Muscle of back (tissue), 11 donors: ENCODE measurements around the gene ITGB2. TPM values are rescaled to one million over a fixed set of nuclear protein-coding genes. Genes with fewer than 3 reads are reported as not detected.
"Not testable (repeated sequence)": the region's sequence is repeated elsewhere in the genome, so short reads cannot be mapped to it uniquely, and the experiment has no call there.

Source experiments
- DNase-seq, 3 donors: peaks; one replicate each; pipeline versions ENCODE4 v3.0.0 to v3.0.0-alpha.2; 2013
- polyA plus RNA-seq, 10 donors: library from polyadenylated mRNA; unstranded; fragments of 120-200 nt; gene quantifications; one replicate each; pipeline ENCODE4 v1.2.1, GENCODE V29; 2013; ENCODE audit not compliant: insufficient read length in 10 of 10

The ITGB2 gene
- polyA plus RNA-seq, 10 donors = 6.9 to 27.7 (median 11.7) TPM

DNA sequence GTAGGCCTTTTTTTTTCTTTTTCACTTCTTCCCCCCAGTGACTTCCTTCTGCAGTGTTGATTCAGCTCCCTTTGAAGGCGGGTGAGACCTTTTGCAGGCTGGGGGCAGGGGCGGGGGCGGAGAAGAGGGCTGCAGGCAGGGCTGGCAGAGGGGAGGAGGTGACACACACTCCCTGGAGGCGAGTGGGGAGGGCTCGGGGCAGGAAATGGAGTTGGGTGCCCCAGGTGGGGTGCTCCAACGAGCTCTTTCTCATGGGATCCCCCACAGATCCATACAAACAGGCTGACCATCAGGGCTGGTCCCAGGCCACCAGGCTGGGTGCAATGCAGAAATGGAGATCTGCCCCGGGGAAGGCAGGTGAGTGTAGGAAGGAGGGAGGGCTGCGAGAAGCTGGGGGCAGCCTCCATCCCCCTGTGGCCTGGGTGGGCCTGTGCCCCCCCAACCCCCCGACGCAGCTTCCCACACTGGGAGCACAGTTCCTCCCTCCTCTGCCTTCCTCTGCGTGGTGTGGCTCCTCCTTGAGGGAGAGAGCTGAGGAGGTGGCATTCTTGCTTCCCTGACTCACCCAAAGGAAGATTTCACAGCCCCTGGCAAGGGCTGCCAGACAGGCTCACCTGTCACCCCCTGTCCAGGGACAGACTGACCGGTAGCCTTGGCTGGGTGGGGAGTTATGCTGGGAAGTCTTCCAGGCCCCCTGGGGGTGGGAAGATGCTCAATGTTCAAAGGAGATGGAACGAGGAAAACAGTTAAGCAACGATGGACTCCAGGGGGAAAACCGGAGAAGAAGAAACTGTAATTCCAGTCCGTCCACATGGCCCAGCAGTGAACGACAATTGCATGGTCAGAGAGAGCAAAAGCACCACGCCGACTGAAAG lies 7.1 kb upstream of the ITGB2 start:
- peak in 1 of 3 donors; percentile 66 for DNase-seq

DNA sequence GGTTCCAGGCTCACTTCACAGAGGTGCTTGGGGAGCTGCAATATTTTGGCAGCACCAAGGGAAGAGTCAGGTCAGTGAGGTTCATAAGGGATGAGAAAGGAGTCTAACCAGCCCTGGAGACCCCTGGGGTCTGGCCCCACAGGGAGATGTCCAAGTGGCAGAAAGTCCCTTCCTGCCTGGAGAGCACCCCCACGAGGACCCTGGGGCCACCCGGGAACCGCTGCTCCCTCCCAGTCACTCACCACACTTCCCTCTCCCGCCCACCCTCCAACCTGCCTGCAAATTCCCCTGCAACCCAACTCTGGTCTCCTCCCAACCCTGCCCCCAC lies 6.5 kb upstream of the ITGB2 start:
- no peak for DNase-seq

DNA sequence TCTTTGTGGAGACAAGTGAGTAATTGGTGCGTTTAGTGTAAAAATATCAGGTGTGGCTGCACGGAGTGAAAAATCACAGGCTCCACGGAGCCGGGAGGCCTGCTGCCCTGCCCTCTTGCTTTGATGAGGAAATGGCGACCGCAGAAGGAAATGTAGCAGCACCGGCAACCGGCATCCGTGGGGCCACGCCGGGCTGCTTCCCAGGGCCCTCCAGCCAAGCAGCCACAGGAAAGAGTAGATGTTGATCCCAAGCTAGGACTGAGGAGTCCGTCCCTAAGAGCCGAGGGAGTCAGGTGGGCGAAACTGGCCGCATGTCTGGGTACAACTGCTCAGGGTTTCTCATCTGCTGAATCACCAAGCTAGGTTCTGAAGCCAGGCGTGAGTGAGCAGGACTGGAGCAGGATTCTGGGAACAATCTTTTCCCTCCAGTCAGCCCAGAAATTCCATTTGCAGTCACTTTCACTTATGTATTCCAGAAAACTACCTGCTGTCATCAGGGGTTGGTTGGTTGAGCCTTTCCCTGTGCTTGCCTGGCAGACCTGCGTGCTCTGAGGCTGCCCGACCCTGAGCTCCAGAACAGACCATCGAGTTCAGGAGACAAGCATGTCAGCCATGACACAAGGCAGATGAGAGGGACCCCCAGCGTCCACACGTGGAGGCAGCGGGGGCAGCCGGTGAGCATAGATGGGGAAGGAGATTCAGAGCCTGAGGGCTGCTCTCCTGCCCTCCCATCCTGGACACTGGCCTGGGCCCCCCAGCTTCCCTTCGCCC lies 5.8 kb upstream of the ITGB2 start:
- no peak for DNase-seq

DNA sequence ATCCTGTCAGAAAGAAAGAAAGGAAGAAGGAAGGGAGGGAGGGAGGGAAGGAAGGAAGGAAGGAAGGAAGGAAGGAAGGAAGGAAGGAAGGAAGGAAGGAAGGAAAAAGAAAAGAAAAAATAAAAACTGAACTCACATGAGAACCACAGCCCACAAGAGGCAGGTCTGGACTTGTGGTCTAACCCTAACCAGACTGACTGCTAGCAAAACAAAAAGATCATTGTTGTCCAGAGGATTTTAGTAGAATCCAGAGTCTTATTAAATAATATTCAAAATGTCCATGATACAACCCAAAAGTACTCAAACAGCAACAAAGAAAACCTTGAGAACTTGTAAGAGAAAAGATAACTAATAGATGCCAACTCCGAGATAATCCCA lies 4.7 kb upstream of the ITGB2 start:
- no peak for DNase-seq

DNA sequence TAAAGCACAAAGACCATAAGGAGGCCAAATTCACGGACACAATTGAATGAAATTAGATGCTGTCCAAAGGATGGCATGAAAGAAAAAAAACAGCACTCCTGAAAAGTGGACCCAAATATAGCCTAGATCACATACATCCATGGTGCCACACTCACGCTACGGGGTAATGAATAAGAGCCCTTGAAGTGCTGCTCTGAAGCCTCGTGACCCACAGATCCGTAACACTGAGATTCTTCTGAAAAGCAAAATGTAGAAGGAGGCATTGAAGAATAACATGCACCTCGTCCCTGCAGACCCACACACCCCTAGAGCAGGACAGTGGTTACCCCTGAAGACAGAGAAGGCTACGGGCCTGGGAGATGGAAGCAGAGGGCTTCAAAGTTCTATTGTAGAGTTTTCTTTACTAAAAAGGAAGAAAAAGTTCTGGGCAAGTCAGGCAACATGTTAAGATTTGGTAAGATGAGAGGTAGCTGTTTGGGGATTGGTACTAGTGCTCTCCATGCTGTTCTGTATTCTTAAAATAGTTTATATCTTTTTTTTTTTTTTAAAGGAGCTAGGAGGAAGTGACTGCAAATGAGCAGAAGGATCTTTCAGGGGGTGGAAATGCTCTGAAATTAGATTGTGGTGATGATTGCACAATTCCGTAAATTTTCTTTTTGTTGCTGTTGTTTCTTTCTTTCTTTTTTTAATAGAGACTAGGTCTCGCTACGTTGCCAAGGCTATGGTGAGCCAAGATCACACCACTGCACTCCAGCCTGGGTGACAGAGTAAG lies 4.1 kb upstream of the ITGB2 start:
- DNase-seq = no peak

DNA sequence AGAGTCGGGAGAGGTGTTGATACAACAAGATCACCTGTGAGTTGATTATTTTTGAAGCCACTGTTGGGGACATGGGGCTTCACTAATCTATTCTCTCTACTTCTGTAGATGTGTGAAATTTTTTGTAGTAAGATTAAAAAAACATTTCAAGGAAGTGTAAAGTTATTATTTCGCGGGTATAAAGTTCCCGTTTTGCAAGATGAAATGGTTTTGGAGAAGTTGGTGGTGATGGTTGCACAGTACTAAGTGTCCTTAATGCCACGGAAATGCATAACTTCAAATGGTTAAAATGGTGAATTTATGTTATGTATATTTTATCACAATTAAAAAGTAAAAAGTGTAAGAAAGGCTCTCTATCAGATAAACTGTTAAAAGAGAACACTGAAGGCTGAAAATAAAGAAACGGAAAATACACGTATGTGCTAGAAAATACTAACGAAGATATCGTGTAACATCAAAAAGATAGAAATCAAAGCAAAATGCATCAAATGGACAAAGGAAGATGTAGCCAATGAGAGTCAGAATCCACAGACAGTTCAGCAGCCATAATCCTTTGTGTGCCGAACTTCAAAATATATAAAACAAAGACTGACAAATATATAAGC lies 2.9 kb upstream of the ITGB2 start:
- no peak for DNase-seq

DNA sequence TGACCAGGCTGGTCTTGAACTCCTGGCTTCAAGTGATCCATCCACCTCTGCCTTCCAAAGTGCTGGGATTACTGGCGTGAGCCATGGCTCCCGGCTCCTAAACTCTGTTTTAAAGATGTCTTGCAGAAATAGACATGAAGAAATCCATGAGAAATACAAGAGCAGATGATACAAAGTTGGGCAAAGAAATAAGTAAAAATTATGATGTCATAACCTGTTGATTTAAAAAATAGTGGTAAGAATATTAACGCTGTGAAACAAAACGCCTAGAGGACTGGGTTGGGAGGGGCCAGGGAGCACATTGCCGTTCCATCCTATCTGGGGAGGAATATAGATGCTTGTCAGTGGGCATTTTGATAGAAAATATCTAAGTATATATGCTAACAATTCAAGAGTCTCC lies 1.2 kb upstream of the ITGB2 start:
- no peak for DNase-seq

DNA sequence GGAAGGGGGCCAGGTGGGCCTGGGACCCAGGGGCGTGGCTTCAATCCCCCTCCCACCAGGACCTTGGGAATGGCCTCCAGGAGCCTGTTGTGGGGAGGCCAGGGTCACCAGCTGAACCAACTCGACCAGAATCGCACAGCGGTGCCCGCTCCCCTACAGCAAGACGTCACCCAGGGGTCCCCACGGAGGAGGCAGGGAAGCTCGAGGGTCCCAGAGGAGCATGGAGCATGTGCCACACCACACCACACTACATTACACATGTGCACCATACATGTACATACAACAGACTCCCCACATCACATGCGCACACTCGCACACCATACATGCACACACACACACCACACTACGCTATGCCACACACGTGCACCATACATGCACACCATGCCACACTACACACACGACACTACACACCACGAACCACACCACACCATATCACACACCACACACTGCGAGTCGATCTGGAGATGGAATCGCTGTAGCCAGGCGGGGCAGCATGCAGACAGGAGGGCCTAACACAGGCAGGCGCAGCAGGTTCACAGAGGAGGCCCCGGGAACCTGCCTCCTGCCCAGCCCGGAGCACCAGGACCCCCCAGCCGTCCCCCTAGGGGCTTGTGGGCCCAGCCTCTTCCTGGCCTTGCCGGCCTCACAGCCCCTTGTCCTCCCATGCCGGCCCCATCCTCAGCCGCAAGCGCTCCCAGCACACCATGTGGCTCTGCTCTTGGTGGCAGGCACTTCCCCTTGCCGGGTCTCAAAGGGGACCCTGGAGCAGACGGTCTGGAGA lies 596 bp downstream of the ITGB2 start:
- DNase-seq = no peak

DNA sequence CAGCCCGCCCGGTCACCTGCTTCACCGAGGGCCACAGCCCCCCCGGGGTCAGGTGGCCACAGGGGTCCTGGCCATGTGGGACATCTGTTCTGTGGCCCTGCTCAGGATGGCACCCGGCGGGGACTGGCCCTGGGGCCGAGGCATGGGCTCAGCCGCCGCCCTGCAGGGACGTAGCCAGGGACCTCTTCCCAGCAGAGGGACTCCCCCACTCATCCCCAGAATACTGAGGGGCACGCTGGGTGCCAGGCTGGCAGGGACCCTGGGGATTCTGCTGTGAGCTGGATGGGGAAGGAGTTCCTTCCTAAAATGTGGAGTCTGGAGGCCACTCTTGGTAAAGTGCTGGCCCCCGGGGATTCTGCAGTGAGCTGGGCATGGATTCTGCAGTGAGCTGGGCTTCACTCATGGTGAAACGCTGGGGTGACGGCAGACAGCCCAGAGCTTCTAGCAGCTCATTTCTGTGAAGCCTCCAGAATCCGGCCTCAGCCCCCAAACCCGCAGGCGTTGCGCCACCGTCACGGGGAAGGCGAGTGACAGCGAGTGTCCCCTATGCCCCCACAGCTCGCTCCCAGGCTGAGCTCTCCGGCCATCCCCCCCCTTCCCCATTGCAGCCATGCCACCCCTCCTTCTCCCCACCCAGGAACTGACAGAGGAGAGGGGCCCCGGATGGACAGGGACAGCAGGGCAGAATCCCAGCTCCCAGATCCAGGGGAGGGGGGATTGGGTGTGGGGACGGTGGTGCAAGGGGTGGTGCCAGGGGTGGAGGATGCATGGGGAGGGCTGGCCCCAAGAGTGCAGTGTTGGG lies 1.4 kb downstream of the ITGB2 start:
- DNase-seq = no peak

DNA sequence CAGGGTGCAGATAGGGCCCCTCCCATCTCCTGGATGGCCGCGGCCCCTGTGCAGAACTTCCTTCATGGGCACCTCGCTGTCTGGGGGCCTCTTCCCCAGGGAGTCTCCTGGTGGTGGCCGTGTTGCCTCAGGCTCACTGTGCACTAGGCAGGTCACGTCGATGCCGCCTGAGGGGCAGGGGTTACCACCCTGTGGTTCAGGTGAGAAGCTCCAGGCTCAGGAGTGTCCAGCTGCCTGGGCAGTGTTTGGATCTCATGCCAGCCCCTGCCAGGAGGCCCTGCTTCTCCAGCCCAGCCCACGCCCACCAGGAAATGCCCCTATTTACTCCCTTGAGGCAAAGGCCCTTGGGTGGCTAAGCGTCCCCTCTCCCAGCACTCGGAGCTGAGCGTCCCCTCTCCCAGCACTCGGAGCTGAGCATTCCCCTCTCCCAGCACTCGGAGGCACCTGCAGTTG lies 2.1 kb downstream of the ITGB2 start:
- DNase-seq = no peak

DNA sequence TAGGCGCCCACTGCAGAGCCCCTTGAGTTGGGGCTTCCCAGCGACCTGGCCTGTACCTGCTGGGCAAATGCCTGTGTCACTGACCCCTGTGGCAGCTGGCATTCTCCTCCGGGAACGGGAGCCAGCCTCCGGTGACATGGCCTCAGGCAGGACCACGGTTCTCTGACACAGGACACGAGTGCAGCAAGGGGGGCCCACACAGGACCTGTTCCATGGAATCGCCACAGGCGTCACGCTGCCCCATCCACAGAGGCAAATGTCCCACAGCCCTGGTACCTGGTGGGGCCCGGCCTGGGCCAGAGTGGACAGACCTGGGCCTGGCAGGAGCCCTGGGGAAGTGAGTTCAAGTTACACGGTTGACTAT lies 2.6 kb downstream of the ITGB2 start:
- DNase-seq = no peak

DNA sequence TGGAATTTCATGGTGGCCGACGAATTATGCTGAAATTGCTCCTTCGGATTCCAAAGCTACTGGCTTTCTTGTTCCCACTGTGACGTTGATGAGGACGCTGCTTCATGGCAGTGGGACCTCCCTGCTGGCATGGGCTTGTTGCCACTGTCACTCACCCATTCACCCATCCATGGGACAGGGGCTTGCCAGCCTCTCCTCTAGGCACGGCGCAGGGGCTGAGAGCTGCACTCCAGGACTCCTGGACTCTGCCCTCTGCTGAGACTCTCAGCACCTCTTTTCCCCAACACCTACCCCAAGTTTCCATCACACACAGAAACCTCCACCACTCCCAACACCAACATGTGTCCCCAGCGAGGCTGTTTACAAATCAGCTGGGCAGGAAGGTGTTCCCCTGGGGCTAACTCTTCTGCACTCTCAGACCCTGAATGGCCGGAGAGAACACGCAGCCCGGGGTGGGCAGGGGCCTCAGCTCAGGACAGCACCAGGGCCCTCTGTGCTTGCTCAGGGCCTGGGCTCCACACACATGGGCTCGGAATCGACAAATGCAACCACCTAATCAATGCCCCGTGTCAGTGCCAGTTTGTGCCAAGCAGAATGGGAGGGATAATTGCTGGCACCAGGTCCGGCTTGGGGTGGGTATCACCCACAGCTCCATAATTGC lies 3.1 kb downstream of the ITGB2 start:
- no peak for DNase-seq

DNA sequence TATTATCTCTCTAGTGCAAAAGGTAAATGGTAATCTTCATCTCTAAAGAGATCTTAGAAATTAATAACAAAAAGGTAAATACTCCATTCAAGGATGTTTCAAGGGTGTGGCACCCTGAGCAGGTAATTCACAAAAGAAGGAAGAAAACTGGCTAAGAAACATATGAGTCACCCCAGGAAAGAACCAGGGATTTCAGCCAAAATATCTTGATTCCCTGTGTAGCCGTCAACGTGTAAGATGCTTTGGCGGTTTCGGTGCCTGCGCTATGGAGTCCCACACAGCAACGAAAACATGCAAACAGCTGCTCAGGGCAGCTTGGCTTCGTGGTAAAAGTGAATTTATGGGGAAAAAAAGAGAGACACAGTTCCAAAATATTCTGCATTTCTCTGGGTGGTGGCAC lies 3.7 kb downstream of the ITGB2 start:
- no peak for DNase-seq

DNA sequence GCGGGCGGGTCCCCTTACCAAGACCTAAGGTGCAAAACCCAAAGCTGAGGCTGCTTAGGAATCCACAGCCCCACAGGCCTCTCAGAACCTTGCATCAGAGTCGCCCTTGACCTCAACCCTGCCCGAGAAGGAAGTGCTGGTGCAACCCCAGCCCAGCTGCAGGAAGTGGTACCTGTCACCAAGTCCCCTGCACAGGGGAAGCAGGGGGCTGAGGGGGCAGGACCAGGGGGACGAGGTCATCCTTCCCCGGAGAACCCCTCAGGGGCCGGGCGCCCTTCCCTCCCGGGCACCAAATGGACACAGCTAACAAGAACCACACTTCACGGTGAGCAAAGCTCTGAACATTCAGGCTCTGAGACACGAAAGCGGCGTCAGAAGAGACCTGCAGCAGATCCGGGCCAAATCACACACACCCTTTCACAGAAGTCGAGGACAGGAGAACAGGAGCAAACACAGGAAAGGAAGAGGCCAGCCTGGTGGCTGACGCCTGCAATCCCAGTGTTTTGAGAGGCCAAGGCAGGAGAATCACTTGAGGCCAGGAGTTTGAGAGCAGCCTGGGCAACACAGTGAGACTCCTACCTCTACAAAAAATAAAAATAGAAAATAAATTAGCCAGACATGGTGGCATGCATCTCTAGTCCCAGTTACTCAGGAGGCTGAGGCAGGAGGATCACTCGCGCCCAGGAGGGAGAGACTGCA lies 6.4 kb downstream of the ITGB2 start:
- no peak for DNase-seq

DNA sequence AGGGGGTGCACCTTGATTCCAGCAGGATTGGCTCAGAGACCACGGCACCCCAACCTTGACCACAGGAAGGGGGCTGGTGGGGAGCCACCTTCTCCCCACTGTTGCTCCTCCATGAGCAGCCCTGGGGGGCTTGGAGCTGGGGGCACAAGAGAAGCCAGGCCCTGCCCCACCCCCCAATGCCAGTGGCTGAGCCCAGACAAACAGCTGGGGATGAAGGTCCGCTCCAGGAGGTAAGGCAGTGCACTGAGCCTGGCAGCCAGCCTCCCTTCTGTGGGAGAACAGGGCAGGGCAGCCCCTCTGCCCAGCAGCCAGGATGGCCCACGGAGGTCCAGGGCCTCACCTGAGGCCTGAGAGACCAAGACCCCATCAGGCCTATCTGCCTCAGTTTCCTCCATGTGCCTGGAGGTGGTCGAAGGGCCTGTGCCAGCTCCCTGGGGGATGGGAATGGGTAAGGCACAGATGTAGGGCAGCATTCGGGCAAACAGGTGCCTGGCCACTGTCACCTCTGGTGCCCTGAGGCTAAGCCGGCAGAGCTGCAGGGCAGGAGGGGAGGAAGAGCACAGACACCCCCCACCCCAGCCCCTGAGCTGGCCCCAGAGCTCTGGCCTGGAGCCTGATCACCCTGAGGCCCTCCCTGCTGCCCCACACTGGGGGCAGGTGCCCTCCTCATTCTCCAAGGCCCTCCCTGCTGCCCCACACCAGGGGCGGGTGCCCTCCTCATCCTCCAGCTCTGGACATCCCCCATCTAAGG lies 7.1 kb downstream of the ITGB2 start:
- DNase-seq = no peak

DNA sequence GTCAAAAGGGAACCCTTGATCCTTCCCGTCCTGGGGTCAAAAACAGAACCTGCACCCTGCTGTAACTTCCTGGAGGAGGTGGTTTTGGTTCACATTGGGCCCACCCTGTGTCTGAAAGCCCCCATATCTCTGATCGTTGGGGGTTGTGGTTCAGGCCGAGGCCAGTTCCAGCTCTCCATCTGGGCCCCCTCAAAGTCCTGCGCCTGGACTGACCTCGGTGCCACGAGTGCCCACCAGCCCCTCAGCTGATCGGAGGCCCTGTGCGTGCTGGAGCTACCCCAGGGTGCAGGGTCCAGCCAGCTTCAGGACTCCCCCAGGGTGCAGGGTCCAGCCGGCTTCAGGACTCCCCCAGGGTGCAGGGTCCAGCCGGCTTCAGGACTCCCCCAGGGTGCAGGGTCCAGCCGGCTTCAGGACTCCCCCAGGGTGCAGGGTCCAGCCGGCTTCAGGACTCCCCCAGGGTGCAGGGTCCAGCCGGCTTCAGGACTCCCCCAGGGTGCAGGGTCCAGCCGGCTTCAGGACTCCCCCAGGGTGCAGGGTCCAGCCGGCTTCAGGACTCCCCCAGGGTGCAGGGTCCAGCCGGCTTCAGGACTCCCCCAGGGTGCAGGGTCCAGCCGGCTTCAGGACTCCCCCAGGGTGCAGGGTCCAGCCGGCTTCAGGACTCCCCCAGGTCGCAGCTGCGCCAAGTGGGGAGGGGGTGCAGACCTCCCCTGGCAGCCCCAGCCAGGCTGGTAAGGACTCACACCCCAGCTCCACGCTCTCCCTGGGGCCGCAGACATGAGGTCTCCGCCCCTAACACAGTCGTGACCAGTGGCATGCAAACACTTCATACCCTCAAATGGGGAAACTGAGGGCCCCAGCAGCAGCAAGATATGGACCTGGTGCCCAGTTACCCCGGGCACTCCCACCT lies 7.9 kb downstream of the ITGB2 start:
- DNase-seq = not testable (repeated sequence)

DNA sequence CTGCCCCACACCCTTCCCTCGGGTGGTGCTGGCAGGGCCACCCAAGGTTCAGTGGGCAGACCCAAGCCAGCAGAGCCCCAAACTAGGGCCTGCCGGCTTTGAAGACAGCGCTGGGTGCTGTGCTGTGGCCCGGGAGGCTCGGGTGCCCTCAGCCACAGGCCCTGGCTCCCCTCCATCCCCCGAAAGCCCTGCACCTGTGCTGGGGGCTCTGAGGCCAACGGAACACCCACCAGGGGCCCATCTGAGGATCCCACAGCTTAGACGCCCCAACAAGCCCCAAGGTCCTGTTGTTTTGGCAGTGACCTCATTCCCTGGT lies 8.6 kb downstream of the ITGB2 start:
- no peak for DNase-seq
